HepG2 (cell line): Measurements from ENCODE around the gene INTS3. TPM values are rescaled to one million over a fixed set of nuclear protein-coding genes. Genes with fewer than 3 reads are reported as not detected.

Source experiments
- ADNP ChIP-seq: sonication (generic); formaldehyde crosslinking; IDR thresholded peaks from 2 replicates; pipeline ENCODE4 v1.4.0; 2020; ENCODE audit warnings: missing genetic modification reagents
- FOXM1 ChIP-seq: sonication (generic); formaldehyde crosslinking; IDR thresholded peaks from 2 replicates; pipeline ENCODE4 v1.5.0; 2020; ENCODE audit warnings: missing genetic modification reagents
- FOXO1 ChIP-seq: sonication (generic); formaldehyde crosslinking; IDR thresholded peaks from 2 replicates; pipeline ENCODE4 v1.4.0; 2020; ENCODE audit warnings: missing genetic modification reagents
- ISX ChIP-seq: sonication (generic); formaldehyde crosslinking; conservative IDR thresholded peaks from 2 replicates; pipeline ENCODE4 v1.5.0; 2020; ENCODE audit warnings: missing genetic modification reagents
- MAFG ChIP-seq: sonication (generic); formaldehyde crosslinking; IDR thresholded peaks from 2 replicates; pipeline ENCODE4 v1.5.1; 2020; ENCODE audit warnings: mild to moderate bottlenecking, missing genetic modification reagents
- MTF2 ChIP-seq: sonication (generic); formaldehyde crosslinking; IDR thresholded peaks from 2 replicates; pipeline ENCODE4 v1.5.0; 2020; ENCODE audit warnings: missing genetic modification reagents, borderline replicate concordance
- NFKB2 ChIP-seq: sonication (generic); formaldehyde crosslinking; IDR thresholded peaks from 2 replicates; pipeline ENCODE4 v1.4.0; 2020; ENCODE audit warnings: missing genetic modification reagents, borderline replicate concordance
- SALL1 ChIP-seq: sonication (generic); formaldehyde crosslinking; IDR thresholded peaks from 2 replicates; pipeline ENCODE4 v1.8.0; 2022; ENCODE audit warnings: mild to moderate bottlenecking, missing genetic modification reagents
- SP2 ChIP-seq: sonication (generic); formaldehyde crosslinking; IDR thresholded peaks from 2 replicates; pipeline ENCODE4 v1.5.1; 2020; ENCODE audit warnings: mild to moderate bottlenecking, missing genetic modification reagents
- ZNF20 ChIP-seq: sonication (generic); formaldehyde crosslinking; IDR thresholded peaks from 2 replicates; pipeline ENCODE4 v1.4.0; 2020; ENCODE audit warnings: mild to moderate bottlenecking, moderate library complexity, missing genetic modification reagents
- ZNF263 ChIP-seq: sonication (generic); formaldehyde crosslinking; IDR thresholded peaks from 2 replicates; pipeline ENCODE4 v1.4.0; 2020; ENCODE audit warnings: missing genetic modification reagents
- ZNF788 ChIP-seq: sonication (generic); formaldehyde crosslinking; IDR thresholded peaks from 2 replicates; pipeline ENCODE4 v1.5.0; 2020; ENCODE audit warnings: mild to moderate bottlenecking, missing genetic modification reagents, borderline replicate concordance
- polyA plus RNA-seq, 8 experiments: library from polyadenylated mRNA; depleted of rRNA in 3 of 8; stranded (reverse) in 7 of 8; unstranded in 1 of 8; fragments of >200 nt; fragmentation: Illumina TruSeq in 4 of 8; extraction: Trizol in 4 of 8; gene quantifications; 2 replicates each; pipeline versions ENCODE4 v1.2.1 to v1.2.3, GENCODE V29; 2011 to 2016; ENCODE audit warnings: low read depth in 4 of 8, missing spikeins in 1 of 8, mixed read lengths in 1 of 8; ENCODE audit not compliant: insufficient read depth in 1 of 8
- total RNA-seq, 5 experiments: library from RNA; depleted of rRNA; stranded (reverse); fragments of >200 nt; fragmentation: Illumina TruSeq; extraction: Trizol; gene quantifications; 2 replicates each; pipeline ENCODE4 v1.2.3, GENCODE V29; 2016; ENCODE audit warnings: low read depth in 1 of 5
- TF ChIP-seq, protein P1 (sequence below): sonication (generic); formaldehyde crosslinking; IDR thresholded peaks from 2 replicates; pipeline ENCODE4 v1.5.1; 2020; ENCODE audit warnings: mild to moderate bottlenecking, missing genetic modification reagents, moderate library complexity
- TF ChIP-seq, protein P2 (sequence below): sonication (generic); formaldehyde crosslinking; IDR thresholded peaks from 2 replicates; pipeline ENCODE4 v1.5.0; 2020; ENCODE audit warnings: mild to moderate bottlenecking, missing genetic modification reagents, moderate library complexity
- TF ChIP-seq, protein P3 (sequence below): sonication (generic); formaldehyde crosslinking; IDR thresholded peaks from 2 replicates; pipeline ENCODE4 v1.8.0; 2022; ENCODE audit warnings: mild to moderate bottlenecking, missing genetic modification reagents, moderate library complexity
- TF ChIP-seq, protein P4 (sequence below): sonication (generic); formaldehyde crosslinking; IDR thresholded peaks from 2 replicates; pipeline ENCODE4 v1.4.0; 2020; ENCODE audit warnings: missing genetic modification reagents
- TF ChIP-seq, protein P5 (sequence below), 2 experiments: sonication (generic) in 1 of 2; formaldehyde crosslinking in 1 of 2; IDR thresholded peaks; 2 replicates each; pipeline versions ENCODE4 v1.4.0 to v1.6.1; 2018 to 2020; ENCODE audit warnings: missing genetic modification reagents in 2 of 2, borderline replicate concordance in 1 of 2, low read depth in 1 of 2, mild to moderate bottlenecking in 1 of 2, missing biosample characterization in 1 of 2

The INTS3 gene
- total and polyA plus RNA-seq, 2 of the 13 experiments (the other 11 are each of a cell fraction or from before 2014, with no cell fraction given), result 17.2 to 27.2 TPM

DNA sequence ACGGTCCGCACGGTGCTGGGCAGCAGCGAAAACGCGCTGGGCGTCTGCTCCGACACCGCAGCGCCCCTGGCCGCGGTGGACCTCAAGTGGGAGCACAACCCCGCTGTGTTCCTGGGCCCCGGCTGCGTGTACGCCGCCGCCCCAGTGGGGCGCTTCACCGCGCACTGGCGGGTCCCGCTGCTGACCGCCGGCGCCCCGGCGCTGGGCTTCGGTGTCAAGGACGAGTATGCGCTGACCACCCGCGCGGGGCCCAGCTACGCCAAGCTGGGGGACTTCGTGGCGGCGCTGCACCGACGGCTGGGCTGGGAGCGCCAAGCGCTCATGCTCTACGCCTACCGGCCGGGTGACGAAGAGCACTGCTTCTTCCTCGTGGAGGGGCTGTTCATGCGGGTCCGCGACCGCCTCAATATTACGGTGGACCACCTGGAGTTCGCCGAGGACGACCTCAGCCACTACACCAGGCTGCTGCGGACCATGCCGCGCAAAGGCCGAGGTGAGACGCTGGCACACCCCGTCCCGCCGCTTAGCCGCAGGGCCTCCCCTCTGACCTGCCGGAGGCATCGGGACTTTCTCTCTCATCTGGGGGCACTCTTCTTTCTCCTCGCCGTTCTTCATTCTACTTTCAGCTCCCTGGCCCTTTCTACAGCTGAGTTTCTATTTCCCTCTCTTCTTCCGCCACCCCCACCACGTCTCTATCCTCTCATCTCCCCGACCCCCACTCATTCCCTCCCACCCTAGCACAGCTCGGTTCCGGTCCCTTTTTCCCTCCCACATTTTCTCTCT lies 48.3 kb upstream of the INTS3 start (continued):
- TF ChIP-seq, protein P1, sequence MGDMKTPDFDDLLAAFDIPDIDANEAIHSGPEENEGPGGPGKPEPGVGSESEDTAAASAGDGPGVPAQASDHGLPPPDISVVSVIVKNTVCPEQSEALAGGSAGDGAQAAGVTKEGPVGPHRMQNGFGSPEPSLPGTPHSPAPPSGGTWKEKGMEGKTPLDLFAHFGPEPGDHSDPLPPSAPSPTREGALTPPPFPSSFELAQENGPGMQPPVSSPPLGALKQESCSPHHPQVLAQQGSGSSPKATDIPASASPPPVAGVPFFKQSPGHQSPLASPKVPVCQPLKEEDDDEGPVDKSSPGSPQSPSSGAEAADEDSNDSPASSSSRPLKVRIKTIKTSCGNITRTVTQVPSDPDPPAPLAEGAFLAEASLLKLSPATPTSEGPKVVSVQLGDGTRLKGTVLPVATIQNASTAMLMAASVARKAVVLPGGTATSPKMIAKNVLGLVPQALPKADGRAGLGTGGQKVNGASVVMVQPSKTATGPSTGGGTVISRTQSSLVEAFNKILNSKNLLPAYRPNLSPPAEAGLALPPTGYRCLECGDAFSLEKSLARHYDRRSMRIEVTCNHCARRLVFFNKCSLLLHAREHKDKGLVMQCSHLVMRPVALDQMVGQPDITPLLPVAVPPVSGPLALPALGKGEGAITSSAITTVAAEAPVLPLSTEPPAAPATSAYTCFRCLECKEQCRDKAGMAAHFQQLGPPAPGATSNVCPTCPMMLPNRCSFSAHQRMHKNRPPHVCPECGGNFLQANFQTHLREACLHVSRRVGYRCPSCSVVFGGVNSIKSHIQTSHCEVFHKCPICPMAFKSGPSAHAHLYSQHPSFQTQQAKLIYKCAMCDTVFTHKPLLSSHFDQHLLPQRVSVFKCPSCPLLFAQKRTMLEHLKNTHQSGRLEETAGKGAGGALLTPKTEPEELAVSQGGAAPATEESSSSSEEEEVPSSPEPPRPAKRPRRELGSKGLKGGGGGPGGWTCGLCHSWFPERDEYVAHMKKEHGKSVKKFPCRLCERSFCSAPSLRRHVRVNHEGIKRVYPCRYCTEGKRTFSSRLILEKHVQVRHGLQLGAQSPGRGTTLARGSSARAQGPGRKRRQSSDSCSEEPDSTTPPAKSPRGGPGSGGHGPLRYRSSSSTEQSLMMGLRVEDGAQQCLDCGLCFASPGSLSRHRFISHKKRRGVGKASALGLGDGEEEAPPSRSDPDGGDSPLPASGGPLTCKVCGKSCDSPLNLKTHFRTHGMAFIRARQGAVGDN (CRISPR knock-in tag), result peak; percentile 76
- TF ChIP-seq SP2 (CRISPR knock-in tag) (0 out of 2 replicates have a peak, but pooled peaks have one; percentile 19), SALL1 (CRISPR knock-in tag) (0 out of 2 replicates have a peak, but pooled peaks have one; percentile 26), ZNF263 (CRISPR knock-in tag) (peak; percentile 94), MAFG (CRISPR knock-in tag) (peak; percentile 37; the same call in 1 of the 2 replicates), ISX (CRISPR knock-in tag) (no peak), FOXO1 (CRISPR knock-in tag) (no peak), FOXM1 (CRISPR knock-in tag) (0 out of 2 replicates have a peak, but pooled peaks have one; percentile 60), ADNP (peak; percentile 57; the same call in 1 of the 2 replicates), ZNF20 (CRISPR knock-in tag) (no peak), NFKB2 (peak; percentile 59; the same call in 1 of the 2 replicates), ZNF788 (0 out of 2 replicates have a peak, but pooled peaks have one; percentile 36), MTF2 (CRISPR knock-in tag) (peak; percentile 94)
- TF ChIP-seq, protein P2, sequence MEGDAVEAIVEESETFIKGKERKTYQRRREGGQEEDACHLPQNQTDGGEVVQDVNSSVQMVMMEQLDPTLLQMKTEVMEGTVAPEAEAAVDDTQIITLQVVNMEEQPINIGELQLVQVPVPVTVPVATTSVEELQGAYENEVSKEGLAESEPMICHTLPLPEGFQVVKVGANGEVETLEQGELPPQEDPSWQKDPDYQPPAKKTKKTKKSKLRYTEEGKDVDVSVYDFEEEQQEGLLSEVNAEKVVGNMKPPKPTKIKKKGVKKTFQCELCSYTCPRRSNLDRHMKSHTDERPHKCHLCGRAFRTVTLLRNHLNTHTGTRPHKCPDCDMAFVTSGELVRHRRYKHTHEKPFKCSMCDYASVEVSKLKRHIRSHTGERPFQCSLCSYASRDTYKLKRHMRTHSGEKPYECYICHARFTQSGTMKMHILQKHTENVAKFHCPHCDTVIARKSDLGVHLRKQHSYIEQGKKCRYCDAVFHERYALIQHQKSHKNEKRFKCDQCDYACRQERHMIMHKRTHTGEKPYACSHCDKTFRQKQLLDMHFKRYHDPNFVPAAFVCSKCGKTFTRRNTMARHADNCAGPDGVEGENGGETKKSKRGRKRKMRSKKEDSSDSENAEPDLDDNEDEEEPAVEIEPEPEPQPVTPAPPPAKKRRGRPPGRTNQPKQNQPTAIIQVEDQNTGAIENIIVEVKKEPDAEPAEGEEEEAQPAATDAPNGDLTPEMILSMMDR (CRISPR knock-in tag), result peak; percentile 25; the same call in 1 of the 2 replicates
- TF ChIP-seq, protein P3, sequence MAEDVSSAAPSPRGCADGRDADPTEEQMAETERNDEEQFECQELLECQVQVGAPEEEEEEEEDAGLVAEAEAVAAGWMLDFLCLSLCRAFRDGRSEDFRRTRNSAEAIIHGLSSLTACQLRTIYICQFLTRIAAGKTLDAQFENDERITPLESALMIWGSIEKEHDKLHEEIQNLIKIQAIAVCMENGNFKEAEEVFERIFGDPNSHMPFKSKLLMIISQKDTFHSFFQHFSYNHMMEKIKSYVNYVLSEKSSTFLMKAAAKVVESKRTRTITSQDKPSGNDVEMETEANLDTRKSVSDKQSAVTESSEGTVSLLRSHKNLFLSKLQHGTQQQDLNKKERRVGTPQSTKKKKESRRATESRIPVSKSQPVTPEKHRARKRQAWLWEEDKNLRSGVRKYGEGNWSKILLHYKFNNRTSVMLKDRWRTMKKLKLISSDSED (CRISPR knock-in tag), result peak; percentile 70; the same call in 1 of the 2 replicates
- TF ChIP-seq, protein P4, sequence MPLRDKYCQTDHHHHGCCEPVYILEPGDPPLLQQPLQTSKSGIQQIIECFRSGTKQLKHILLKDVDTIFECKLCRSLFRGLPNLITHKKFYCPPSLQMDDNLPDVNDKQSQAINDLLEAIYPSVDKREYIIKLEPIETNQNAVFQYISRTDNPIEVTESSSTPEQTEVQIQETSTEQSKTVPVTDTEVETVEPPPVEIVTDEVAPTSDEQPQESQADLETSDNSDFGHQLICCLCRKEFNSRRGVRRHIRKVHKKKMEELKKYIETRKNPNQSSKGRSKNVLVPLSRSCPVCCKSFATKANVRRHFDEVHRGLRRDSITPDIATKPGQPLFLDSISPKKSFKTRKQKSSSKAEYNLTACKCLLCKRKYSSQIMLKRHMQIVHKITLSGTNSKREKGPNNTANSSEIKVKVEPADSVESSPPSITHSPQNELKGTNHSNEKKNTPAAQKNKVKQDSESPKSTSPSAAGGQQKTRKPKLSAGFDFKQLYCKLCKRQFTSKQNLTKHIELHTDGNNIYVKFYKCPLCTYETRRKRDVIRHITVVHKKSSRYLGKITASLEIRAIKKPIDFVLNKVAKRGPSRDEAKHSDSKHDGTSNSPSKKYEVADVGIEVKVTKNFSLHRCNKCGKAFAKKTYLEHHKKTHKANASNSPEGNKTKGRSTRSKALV (CRISPR knock-in tag), result peak; percentile 94
- TF ChIP-seq, protein P5, sequence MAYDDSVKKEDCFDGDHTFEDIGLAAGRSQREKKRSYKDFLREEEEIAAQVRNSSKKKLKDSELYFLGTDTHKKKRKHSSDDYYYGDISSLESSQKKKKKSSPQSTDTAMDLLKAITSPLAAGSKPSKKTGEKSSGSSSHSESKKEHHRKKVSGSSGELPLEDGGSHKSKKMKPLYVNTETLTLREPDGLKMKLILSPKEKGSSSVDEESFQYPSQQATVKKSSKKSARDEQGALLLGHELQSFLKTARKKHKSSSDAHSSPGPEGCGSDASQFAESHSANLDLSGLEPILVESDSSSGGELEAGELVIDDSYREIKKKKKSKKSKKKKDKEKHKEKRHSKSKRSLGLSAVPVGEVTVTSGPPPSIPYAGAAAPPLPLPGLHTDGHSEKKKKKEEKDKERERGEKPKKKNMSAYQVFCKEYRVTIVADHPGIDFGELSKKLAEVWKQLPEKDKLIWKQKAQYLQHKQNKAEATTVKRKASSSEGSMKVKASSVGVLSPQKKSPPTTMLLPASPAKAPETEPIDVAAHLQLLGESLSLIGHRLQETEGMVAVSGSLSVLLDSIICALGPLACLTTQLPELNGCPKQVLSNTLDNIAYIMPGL (CRISPR knock-in tag; IDR thresholded peaks at IDR 0.05; ENCODE audit: borderline replicate concordance in 1 of 2, low read depth in 1 of 2), result peak in 1 of 2 experiments; percentile 39; a peak in 1 of 4 replicates
